Aorta (tissue), 5 donors: ENCODE results near the gene ACP2. TPM values are rescaled to one million over a fixed set of nuclear protein-coding genes. Genes with fewer than 3 reads are reported as not detected.

Experiments
- ATAC-seq: fragments of 200-7000 bp; cut with Tn5 transposase; one replicate; pipeline ENCODE4 v1.9.1; 2022; ENCODE audit warnings: moderate library complexity; ENCODE audit not compliant: low FRiP score
- DNase-seq, 2 donors: peaks; one replicate each; pipeline ENCODE4 v3.0.0-alpha.2; 2020
- H3K27ac ChIP-seq, 2 donors: one replicate each; pipeline ENCODE4 v1.5.1; 2013; ENCODE audit warnings: low read length in 2 of 2, mild to moderate bottlenecking in 2 of 2, moderate library complexity in 2 of 2, control low read depth in 1 of 2, inconsistent platforms in 1 of 2, low read depth in 1 of 2
- H3K27me3 ChIP-seq, 2 donors: one replicate each; pipeline ENCODE4 v1.6.1; 2013; ENCODE audit warnings: control low read depth in 1 of 2, low read length in 1 of 2, mild to moderate bottlenecking in 1 of 2, moderate library complexity in 1 of 2; ENCODE audit not compliant: insufficient read depth in 2 of 2, control insufficient read depth in 1 of 2
- H3K36me3 ChIP-seq, 2 donors: one replicate each; pipeline ENCODE4 v1.6.1; 2013; ENCODE audit warnings: control low read depth in 1 of 2, low read length in 1 of 2, mild to moderate bottlenecking in 1 of 2; ENCODE audit not compliant: insufficient read depth in 2 of 2, control insufficient read depth in 1 of 2
- H3K4me1 ChIP-seq, 2 donors: one replicate each; pipeline ENCODE4 v1.6.1; 2013; ENCODE audit warnings: low read length in 2 of 2, control low read depth in 1 of 2, mild to moderate bottlenecking in 1 of 2, moderate library complexity in 1 of 2; ENCODE audit not compliant: insufficient read depth in 2 of 2, control insufficient read depth in 1 of 2
- H3K4me3 ChIP-seq, 2 donors: one replicate each; pipeline ENCODE4 v1.5.1; 2013; ENCODE audit warnings: low read length in 2 of 2, control low read depth in 1 of 2, mild to moderate bottlenecking in 1 of 2
- H3K9me3 ChIP-seq: one replicate; pipeline ENCODE4 v1.6.1; 2013; ENCODE audit warnings: mild to moderate bottlenecking, low read length; ENCODE audit not compliant: control insufficient read depth
- WGBS, 2 donors: extraction: QIAGEN DNeasy Blood & Tissue Kit; methylation state at CpG; one replicate each; pipeline ENCODE4 v1.1.7; 2013; 5-methylcytosine and 5-hydroxymethylcytosine counted together
- intact Hi-C, 2 donors: fragments of 100-400 bp; cut with DNase I; formaldehyde crosslinking; loops; one replicate each; pipeline versions ENCODE4 v1.14.2 to v1.15.0; 2022
- polyA plus RNA-seq, 2 donors: library from polyadenylated mRNA; stranded (reverse); fragments of 200-250 nt; gene quantifications; one replicate each; pipeline ENCODE4 v1.2.3, GENCODE V29; 2013
- total RNA-seq, 2 donors: library from RNA; stranded (reverse); fragmentation: NEBNext Ultra II Directional; extraction: Animal tissue kit (Norgen Biotek cat#: 25700); gene quantifications; one replicate each; pipeline ENCODE4 v1.2.1, GENCODE V29; 2021
- donor health status: healthy with polysubstance abuse.
- donor health status: Bipolar disorder and iron deficiency.
- donor health status: DM: no; HTN: no; CAD: no.
- donor health status: DM: no; HTN: no; CAD: no.
- donor health status: DM: yes; HTN: yes; CAD: no.

ACP2 gene
- total and polyA plus RNA-seq, 4 donors = 18.0 to 27.8 (median 20.2) TPM

- no peaks in the 10 kb centered on the region for H3K9me3 ChIP-seq
- ATAC-seq (no peak), DNase-seq (peak in 1 of 2 donors; percentile 30)
- H3K36me3 ChIP-seq = no peaks in the 10 kb centered on the region
- H3K4me3 ChIP-seq = no peak overlapping the region
- intact Hi-C loops = loop anchor here (2.0 to 10.0 kb wide), 3 partner anchors 79 to 101 kb away; partner anchors contain the start of genes ARFGAP2 (in 1 of the 2) and MYBPC3 (in 1 of the 2)
- H3K27ac ChIP-seq = peak overlapping the region in 1 of 2 donors; percentile 25
- no peaks in the 10 kb centered on the region for H3K4me1 ChIP-seq
- no peaks in the 10 kb centered on the region for H3K27me3 ChIP-seq
- 88 to 89% methylated on average over 2 of the region's 2 CpGs for WGBS, 2 donors
Observed at GRCh38 chr11:47253660-47254059, 5.0 kb upstream of the ACP2 start.

- no peak for ATAC-seq
- no peak overlapping the region for H3K4me3 ChIP-seq
- WGBS, 2 donors = 74 to 86% methylated on average over 3 of the region's 3 CpGs
- intact Hi-C loops = loop anchor here in 1 of 2 donors (10.0 kb wide), 2 partner anchors 77 to 103 kb away; partner anchors contain the start of genes ARFGAP2 and MYBPC3
- no peak for DNase-seq
- no peaks in the 10 kb centered on the region for H3K36me3 ChIP-seq
- no peaks in the 10 kb centered on the region for H3K9me3 ChIP-seq
- H3K27me3 ChIP-seq = no peaks in the 10 kb centered on the region
- H3K27ac ChIP-seq = no peak overlapping the region
- H3K4me1 ChIP-seq = no peaks in the 10 kb centered on the region
Observed at GRCh38 chr11:47251751-47252150, 3.1 kb upstream of the ACP2 start.

GRCh38 chr11:47249378-47249715 is 733 bp upstream of the ACP2 start:
- H3K27ac ChIP-seq = peak overlapping the region in 1 of 2 donors; percentile 43
- no peaks in the 10 kb centered on the region for H3K27me3 ChIP-seq
- no peak for ATAC-seq
- DNase-seq = peak in 1 of 2 donors; percentile 61
- H3K4me3 ChIP-seq = peak overlapping the region; percentile 51 to 73
- WGBS, 2 donors = 56 to 58% methylated on average over 3 of the region's 3 CpGs
- intact Hi-C loops = loop anchor here in 1 of 2 donors (2.0 kb wide), 2 partner anchors 19 to 35 kb away; partner anchors contain the start of gene DDB2
- H3K9me3 ChIP-seq = no peaks in the 10 kb centered on the region
- H3K4me1 ChIP-seq = no peaks in the 10 kb centered on the region
- H3K36me3 ChIP-seq = peaks cover 0 to 5% of the 10 kb centered on the region in 2 donors

- ATAC-seq (peak; percentile 24), DNase-seq (no peak)
- peaks cover 0 to 5% of the 10 kb centered on the region in 2 donors for H3K36me3 ChIP-seq
- no peaks in the 10 kb centered on the region for H3K27me3 ChIP-seq
- H3K4me1 ChIP-seq = no peaks in the 10 kb centered on the region
- WGBS, 2 donors = 0 to 1% methylated on average over 7 of the region's 7 CpGs
- H3K9me3 ChIP-seq = no peaks in the 10 kb centered on the region
- H3K27ac ChIP-seq = peak overlapping the region in 1 of 2 donors; percentile 59
- peak overlapping the region; percentile 51 to 67 for H3K4me3 ChIP-seq
- intact Hi-C loops = loop anchor here (1.0 to 2.0 kb wide), 3 partner anchors 21 to 312 kb away; partner anchors contain the start of genes CSTPP1 (in 1 of the 2) and DDB2 (in 1 of the 2)
Observed at GRCh38 chr11:47248304-47248663, 330 bp downstream of the ACP2 start.

GRCh38 chr11:47247502-47247901 is 1.1 kb downstream of the ACP2 start:
- no peak overlapping the region for H3K4me3 ChIP-seq
- no peak overlapping the region for H3K27ac ChIP-seq
- no peaks in the 10 kb centered on the region for H3K4me1 ChIP-seq
- ATAC-seq (no peak), DNase-seq (no peak)
- intact Hi-C loops = no loop called here
- no peaks in the 10 kb centered on the region for H3K9me3 ChIP-seq
- peaks cover 0 to 7% of the 10 kb centered on the region in 2 donors for H3K36me3 ChIP-seq
- no peaks in the 10 kb centered on the region for H3K27me3 ChIP-seq
- WGBS, 2 donors = 91 to 92% methylated on average over 5 of the region's 5 CpGs

- ATAC-seq (no peak), DNase-seq (no peak)
- Histone ChIP-seq H3K27me3 (no peaks in the 10 kb centered on the region), H3K36me3 (peaks cover 0 to 9% of the 10 kb centered on the region in 2 donors), H3K4me1 (no peaks in the 10 kb centered on the region), H3K9me3 (no peaks in the 10 kb centered on the region), H3K4me3 (no peak overlapping the region), H3K27ac (no peak overlapping the region)
- WGBS, 2 donors = 86 to 89% methylated on average over 11 of the region's 11 CpGs
- intact Hi-C loops = no loop called here
Observed at GRCh38 chr11:47245611-47246357, 2.8 kb downstream of the ACP2 start.

GRCh38 chr11:47244448-47245350 is 3.9 kb downstream of the ACP2 start:
- no peaks in the 10 kb centered on the region for H3K4me1 ChIP-seq
- no peaks in the 10 kb centered on the region for H3K27me3 ChIP-seq
- peaks cover 0 to 13% of the 10 kb centered on the region in 2 donors for H3K36me3 ChIP-seq
- H3K9me3 ChIP-seq = no peaks in the 10 kb centered on the region
- 88 to 90% methylated on average over 23 of the region's 23 CpGs for WGBS, 2 donors
- ATAC-seq (no peak), DNase-seq (peak in 1 of 2 donors; percentile 82)
- intact Hi-C loops = no loop called here
- no peak overlapping the region for H3K27ac ChIP-seq
- H3K4me3 ChIP-seq = no peak overlapping the region

GRCh38 chr11:47243454-47243853 is 5.2 kb downstream of the ACP2 start:
- peaks cover 0 to 16% of the 10 kb centered on the region in 2 donors for H3K36me3 ChIP-seq
- intact Hi-C loops = no loop called here
- DNase-seq = no peak
- H3K27ac ChIP-seq = no peak overlapping the region
- no peaks in the 10 kb centered on the region for H3K9me3 ChIP-seq
- WGBS, 2 donors = 85 to 88% methylated on average over 4 of the region's 4 CpGs
- H3K4me3 ChIP-seq = no peak overlapping the region
- no peaks in the 10 kb centered on the region for H3K27me3 ChIP-seq
- no peaks in the 10 kb centered on the region for H3K4me1 ChIP-seq
- no peak for ATAC-seq
